Fibroblast of villous mesenchyme (primary cell): ENCODE data around the gene FAM20A. TPM values are rescaled to one million over a fixed set of nuclear protein-coding genes. Genes with fewer than 3 reads are reported as not detected.
A peak's percentile ranks its signal among the peaks of the same experiment; 100 is the strongest.

ENCODE experiments used
- DNase-seq: peaks from one replicate; pipeline ENCODE4 v3.0.0-alpha.2; 2010; ENCODE audit warnings: low read depth
- H3K4me3 ChIP-seq: 2 replicates; pipeline ENCODE4 v1.5.1; 2011; ENCODE audit warnings: low read depth, mild to moderate bottlenecking, low read length
- CTCF ChIP-seq: IDR thresholded peaks from 2 replicates; pipeline ENCODE4 v1.5.1; 2012; ENCODE audit warnings: low read depth, mild to moderate bottlenecking, low read length; ENCODE audit not compliant: insufficient read depth
- total RNA-seq: library from RNA; depleted of rRNA; stranded (reverse); fragments of >200 nt; gene quantifications from 2 replicates; pipeline ENCODE4 v1.2.3, GENCODE V29; 2012

Gene FAM20A
- total RNA-seq, 1 donor = 2.2 TPM

GRCh38 chr17:68559316-68559715, 41.9 kb downstream of the FAM20A start:
- DNase-seq = no peak
- H3K4me3 ChIP-seq = no peak overlapping the region
- TF ChIP-seq CTCF = no peak

GRCh38 chr17:68556551-68556950, 44.6 kb downstream of the FAM20A start:
- no peak for TF ChIP-seq CTCF
- no peak overlapping the region for H3K4me3 ChIP-seq
- DNase-seq = no peak

- TF ChIP-seq CTCF = no peak
- peak; percentile 23 for DNase-seq
- H3K4me3 ChIP-seq = no peak overlapping the region
Observed at GRCh38 chr17:68544111-68544915, 56.9 kb downstream of the FAM20A start.

- no peak overlapping the region for H3K4me3 ChIP-seq
- no peak for TF ChIP-seq CTCF
- no peak for DNase-seq
Observed at GRCh38 chr17:68542698-68543463, 58.3 kb downstream of the FAM20A start.

- no peak overlapping the region for H3K4me3 ChIP-seq
- TF ChIP-seq CTCF = no peak
- no peak for DNase-seq
Observed at GRCh38 chr17:68541816-68542215, 59.4 kb downstream of the FAM20A start.

- no peak for TF ChIP-seq CTCF
- H3K4me3 ChIP-seq = no peak overlapping the region
- no peak for DNase-seq
Observed at GRCh38 chr17:68540981-68541380, 60.2 kb downstream of the FAM20A start.
